B cell (primary cell): Measurements from ENCODE around the gene ADRB2. TPM values are rescaled to one million over a fixed set of nuclear protein-coding genes. Genes with fewer than 3 reads are reported as not detected.

ENCODE experiments used
- ATAC-seq: fragments of 200-7000 bp; cut with Tn5 transposase; one replicate; pipeline ENCODE4 v1.10.0; 2021; ENCODE audit warnings: low read depth, mild to moderate bottlenecking, moderate number of reproducible peaks, moderate library complexity
- CTCF ChIA-PET: fragments of 350-600 bp; sonication (Branson Sonifier 250); formaldehyde crosslinking; loops from one replicate; lab custom pipeline; 2021; ENCODE audit warnings: antibody characterized with exemption, inconsistent platforms; lab: Charles Lee
- POLR2A ChIA-PET: fragments of 350-600 bp; sonication (Branson Sonifier 250); formaldehyde crosslinking; loops from one replicate; lab custom pipeline; 2021; ENCODE audit warnings: antibody characterized with exemption; lab: Charles Lee
- DNase-seq: peaks from one replicate; pipeline ENCODE4 v3.0.0; 2013
- H2AFZ ChIP-seq: 2 replicates; pipeline ENCODE4 v1.6.1; 2012; ENCODE audit warnings: mild to moderate bottlenecking, low read depth, low read length; ENCODE audit not compliant: insufficient read depth, poor library complexity, severe bottlenecking
- H3K27ac ChIP-seq, 2 donors: 1 replicate in 1 of 2; 2 replicates in 1 of 2; pipeline ENCODE4 v1.5.1; 2012 to 2013; ENCODE audit warnings: low read length in 2 of 2, mild to moderate bottlenecking in 2 of 2, moderate library complexity in 1 of 2
- H3K27me3 ChIP-seq, 4 experiments: fragments of 200-600 bp in 1 of 4; sonication (generic) in 1 of 4; replicated peaks in 1 of 4; 1 replicate in 2 of 4; 2 replicates in 2 of 4; pipeline versions ENCODE4 v1.6.1 to v1.7.0; 2013 to 2016; ENCODE audit warnings: low read length in 3 of 4, mild to moderate bottlenecking in 2 of 4, mixed read lengths in 1 of 4, moderate library complexity in 1 of 4; ENCODE audit not compliant: insufficient read depth in 4 of 4, control insufficient read depth in 3 of 4; ENCODE audit errors: control extremely low read depth in 1 of 4
- H3K36me3 ChIP-seq, 2 experiments: replicated peaks in 1 of 2; 1 replicate in 1 of 2; 2 replicates in 1 of 2; pipeline versions ENCODE4 v1.6.1 to v1.7.1; 2013; ENCODE audit warnings: low read length in 1 of 2; ENCODE audit not compliant: insufficient read depth in 2 of 2, control insufficient read depth in 1 of 2; ENCODE audit errors: control extremely low read depth in 1 of 2, extremely low read depth in 1 of 2
- H3K4me1 ChIP-seq, 2 donors: fragments of 200-600 bp in 1 of 2; sonication (generic) in 1 of 2; 1 replicate in 1 of 2; 2 replicates in 1 of 2; pipeline versions ENCODE4 v1.5.1 to v1.6.1; 2013 to 2017; ENCODE audit warnings: low read length in 2 of 2; ENCODE audit not compliant: control insufficient read depth in 2 of 2, insufficient read depth in 2 of 2
- H3K4me2 ChIP-seq: replicated peaks from 2 replicates; pipeline ENCODE3; 2012; ENCODE audit warnings: mild to moderate bottlenecking, low read depth, low read length; ENCODE audit not compliant: poor library complexity, severe bottlenecking
- H3K4me3 ChIP-seq, 5 experiments: fragments of 200-600 bp in 1 of 5; sonication (generic) in 1 of 5; 1 replicate in 3 of 5; 2 replicates in 2 of 5; pipeline versions ENCODE4 v1.5.1 to v1.7.0; 2011 to 2016; ENCODE audit warnings: low read length in 4 of 5, mild to moderate bottlenecking in 4 of 5, low read depth in 2 of 5, control low read depth in 1 of 5, moderate library complexity in 1 of 5; ENCODE audit not compliant: insufficient read depth in 1 of 5; ENCODE audit errors: control extremely low read depth in 1 of 5, extremely low read depth in 1 of 5
- H3K79me2 ChIP-seq: fragments of 200-600 bp; sonication (generic); one replicate; pipeline ENCODE4 v1.6.0; 2016; ENCODE audit warnings: low read length; ENCODE audit not compliant: control insufficient read depth, insufficient read depth
- H3K9ac ChIP-seq: fragments of 200-600 bp; sonication (generic); 2 replicates; pipeline ENCODE4 v1.6.1; 2017; ENCODE audit warnings: mild to moderate bottlenecking, low read length, moderate library complexity
- H3K9me3 ChIP-seq, 3 donors: one replicate each; pipeline versions ENCODE4 v1.6.1 to v1.7.1; 2013; ENCODE audit warnings: low read length in 2 of 3; ENCODE audit not compliant: control insufficient read depth in 2 of 3, insufficient read depth in 1 of 3; ENCODE audit errors: control extremely low read depth in 1 of 3
- H4K20me1 ChIP-seq: 2 replicates; pipeline ENCODE4 v1.6.0; 2012; ENCODE audit warnings: mild to moderate bottlenecking, low read length; ENCODE audit not compliant: insufficient read depth, control insufficient read depth, poor library complexity, severe bottlenecking
- H3K27ac Mint-ChIP-seq: one replicate; pipeline ENCODE4 v1.8.0; 2021; ENCODE audit warnings: mixed read lengths
- H3K27me3 Mint-ChIP-seq: one replicate; pipeline ENCODE4 v1.8.0; 2021; ENCODE audit warnings: mixed read lengths
- H3K4me1 Mint-ChIP-seq: one replicate; pipeline ENCODE4 v1.8.0; 2021; ENCODE audit warnings: mixed read lengths
- H3K4me3 Mint-ChIP-seq: one replicate; pipeline ENCODE4 v1.8.0; 2021; ENCODE audit warnings: mixed read lengths
- H3K9me3 Mint-ChIP-seq: one replicate; pipeline ENCODE4 v1.8.0; 2022; ENCODE audit warnings: mixed read lengths; ENCODE audit not compliant: insufficient read depth
- EZH2 ChIP-seq: IDR thresholded peaks from 2 replicates; pipeline ENCODE4 v1.6.1; 2012; ENCODE audit warnings: borderline replicate concordance, low read depth, mild to moderate bottlenecking, moderate library complexity, low read length; ENCODE audit not compliant: insufficient read depth, poor library complexity, severe bottlenecking
- WGBS: methylation state at CpG from one replicate; pipeline ENCODE4 v1.1.5; 2013; ENCODE audit warnings: missing lambda C conversion rate; ENCODE audit not compliant: insufficient coverage; 5-methylcytosine and 5-hydroxymethylcytosine counted together
- intact Hi-C: fragments of 100-400 bp; cut with micrococcal nuclease; formaldehyde crosslinking; loops from one replicate; pipeline ENCODE4 v1.10.0; 2022
- polyA plus RNA-seq: library from polyadenylated mRNA; depleted of rRNA; stranded (reverse); fragments of >200 nt; gene quantifications from 2 replicates; pipeline ENCODE4 v1.2.3, GENCODE V29; 2012
- total RNA-seq, 2 donors: library from RNA; stranded (reverse); fragments of 120-200 nt in 1 of 2; gene quantifications; 1 replicate in 1 of 2; 2 replicates in 1 of 2; pipeline versions ENCODE4 v1.2.3 to v1.2.4, GENCODE V29; 2013 to 2022
- TF ChIP-seq, protein P1 (sequence below): fragments of 200-600 bp; IDR thresholded peaks from one replicate; pipeline ENCODE4 v1.8.0; 2022; ENCODE audit warnings: antibody characterized with exemption, mild to moderate bottlenecking

Gene ADRB2
- total and polyA plus RNA-seq, 2 donors (not counting 1 experiment from before 2014, with no cell fraction given): 6.0 to 12.4 TPM

DNA sequence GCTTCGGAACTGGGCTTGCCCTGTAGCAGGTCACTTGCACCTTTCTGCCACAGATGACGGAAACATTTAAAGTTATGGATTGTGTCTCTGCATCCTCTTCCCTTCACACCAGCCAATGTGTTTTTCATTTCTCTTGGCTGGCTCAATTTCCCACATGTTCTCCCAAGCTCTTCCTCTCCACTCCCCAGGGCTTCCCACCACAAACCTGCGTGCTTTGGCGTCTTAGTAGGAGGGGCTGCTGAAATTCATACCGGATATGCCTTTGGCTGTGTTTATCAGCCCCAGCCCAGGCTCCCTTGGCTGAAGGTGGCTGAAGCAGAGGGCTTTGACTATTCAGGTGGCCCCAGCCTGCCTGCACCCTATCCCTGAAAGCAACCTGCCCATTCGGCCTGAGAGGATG, 32.1 kb downstream of the ADRB2 start:
- Histone ChIP-seq H3K27me3 (no peaks in the 10 kb centered on the region), H3K9ac (no peak overlapping the region), H3K27ac (no peak overlapping the region), H3K79me2 (no peaks in the 10 kb centered on the region), H3K9me3 (peaks cover 0 to 3% (median 2%) of the 10 kb centered on the region in 3 donors), H3K4me3 (no peak overlapping the region), H4K20me1 (no peaks in the 10 kb centered on the region), H3K4me2 (no peak overlapping the region), H2AFZ (no peak overlapping the region), H3K36me3 (no peaks in the 10 kb centered on the region), H3K4me1 (peaks cover 3 to 24% of the 10 kb centered on the region in 2 donors)
- H3K27ac Mint-ChIP-seq: no peak overlapping the region
- ChIA-PET POLR2A (no interaction called here), CTCF (no interaction called here)
- H3K4me1 Mint-ChIP-seq: peaks cover 23% of the 10 kb centered on the region
- intact Hi-C loops: no loop called here
- no peaks in the 10 kb centered on the region for H3K9me3 Mint-ChIP-seq
- no peak for ATAC-seq
- 92% methylated on average over 3 of the region's 6 CpGs for WGBS
- no peak for DNase-seq
- H3K27me3 Mint-ChIP-seq: no peaks in the 10 kb centered on the region
- TF ChIP-seq EZH2: no peak
- TF ChIP-seq, protein P1, sequence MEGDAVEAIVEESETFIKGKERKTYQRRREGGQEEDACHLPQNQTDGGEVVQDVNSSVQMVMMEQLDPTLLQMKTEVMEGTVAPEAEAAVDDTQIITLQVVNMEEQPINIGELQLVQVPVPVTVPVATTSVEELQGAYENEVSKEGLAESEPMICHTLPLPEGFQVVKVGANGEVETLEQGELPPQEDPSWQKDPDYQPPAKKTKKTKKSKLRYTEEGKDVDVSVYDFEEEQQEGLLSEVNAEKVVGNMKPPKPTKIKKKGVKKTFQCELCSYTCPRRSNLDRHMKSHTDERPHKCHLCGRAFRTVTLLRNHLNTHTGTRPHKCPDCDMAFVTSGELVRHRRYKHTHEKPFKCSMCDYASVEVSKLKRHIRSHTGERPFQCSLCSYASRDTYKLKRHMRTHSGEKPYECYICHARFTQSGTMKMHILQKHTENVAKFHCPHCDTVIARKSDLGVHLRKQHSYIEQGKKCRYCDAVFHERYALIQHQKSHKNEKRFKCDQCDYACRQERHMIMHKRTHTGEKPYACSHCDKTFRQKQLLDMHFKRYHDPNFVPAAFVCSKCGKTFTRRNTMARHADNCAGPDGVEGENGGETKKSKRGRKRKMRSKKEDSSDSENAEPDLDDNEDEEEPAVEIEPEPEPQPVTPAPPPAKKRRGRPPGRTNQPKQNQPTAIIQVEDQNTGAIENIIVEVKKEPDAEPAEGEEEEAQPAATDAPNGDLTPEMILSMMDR: no peak
- no peak overlapping the region for H3K4me3 Mint-ChIP-seq

DNA sequence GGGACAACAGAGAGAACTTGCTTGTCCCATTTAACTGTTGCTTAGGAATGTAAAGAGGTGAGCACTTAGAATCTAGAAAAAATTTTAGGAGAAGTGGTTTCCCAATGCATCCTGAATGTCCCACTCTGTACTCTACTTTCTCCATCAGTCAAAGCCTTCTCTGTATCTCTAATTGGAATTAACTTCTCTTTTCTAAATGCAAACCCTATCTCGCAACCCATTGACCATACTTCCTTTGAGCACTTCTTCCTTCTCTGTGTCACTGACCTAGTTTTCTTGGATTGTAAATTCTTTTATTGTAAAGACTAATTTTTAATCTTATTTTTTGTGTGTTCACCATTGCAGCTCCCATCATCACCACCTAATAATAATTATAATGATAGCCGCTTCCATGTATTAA, 33.3 kb downstream of the ADRB2 start:
- H3K9me3 ChIP-seq: peaks cover 0 to 3% (median 2%) of the 10 kb centered on the region in 3 donors
- ATAC-seq (no peak), DNase-seq (no peak)
- no peak overlapping the region for H3K9ac ChIP-seq
- H3K4me2 ChIP-seq: no peak overlapping the region
- ChIA-PET POLR2A (no interaction called here), CTCF (interaction anchor here (1.3 kb wide), 1 partner anchor 129 kb away, joined by 5 read pairs; no protein-coding TSS in a partner anchor)
- no peak overlapping the region for H3K4me3 Mint-ChIP-seq
- no peaks in the 10 kb centered on the region for H4K20me1 ChIP-seq
- peaks cover 21% of the 10 kb centered on the region for H3K4me1 Mint-ChIP-seq
- H3K36me3 ChIP-seq: no peaks in the 10 kb centered on the region
- no peak overlapping the region for H3K4me3 ChIP-seq
- H3K79me2 ChIP-seq: no peaks in the 10 kb centered on the region
- no peak overlapping the region for H3K27ac ChIP-seq
- H3K9me3 Mint-ChIP-seq: no peaks in the 10 kb centered on the region
- intact Hi-C loops: no loop called here
- no CpG with 5 or more reads among the region's 2 CpGs for WGBS
- H3K27ac Mint-ChIP-seq: no peak overlapping the region
- no peak overlapping the region for H2AFZ ChIP-seq
- no peaks in the 10 kb centered on the region for H3K27me3 Mint-ChIP-seq
- H3K27me3 ChIP-seq: no peaks in the 10 kb centered on the region
- H3K4me1 ChIP-seq: peaks cover 3 to 22% of the 10 kb centered on the region in 2 donors
- no peak for TF ChIP-seq EZH2
- TF ChIP-seq, protein P1: no peak
